GM12891 (cell line): ENCODE data around the gene PTPRN2.

Experiments used
- POLR2A ChIP-seq: IDR thresholded peaks from 2 replicates; pipeline ENCODE4 v1.6.1; 2011; ENCODE audit warnings: low read depth, low read length, control low read depth
- POLR2AphosphoS5 ChIP-seq: IDR thresholded peaks from 2 replicates; pipeline ENCODE4 v1.6.1; 2011; ENCODE audit warnings: low read depth, low read length, control low read depth
- POU2F2 ChIP-seq: IDR thresholded peaks from 2 replicates; pipeline ENCODE4 v1.6.1; 2011; ENCODE audit warnings: low read depth, mild to moderate bottlenecking, control low read depth, low read length, moderate library complexity
- TAF1 ChIP-seq: IDR thresholded peaks from 2 replicates; pipeline ENCODE4 v1.6.1; 2011; ENCODE audit warnings: low read depth, low read length, control low read depth

GRCh38 chr7:157839226-157839625 is 748.4 kb downstream of the PTPRN2 start:
- TF ChIP-seq POLR2A = no peak
- TF ChIP-seq POLR2AphosphoS5 = no peak
- no peak for TF ChIP-seq TAF1
- no peak for TF ChIP-seq POU2F2
